Stimulated activated CD8-positive, alpha-beta memory T cell treated with anti-CD3 and anti-CD28 coated beads, Interleukin-4, amount 100 ng/mL, for 4 hours (primary cell): ENCODE results near the gene NCAPD3.
A peak's percentile ranks its signal among the peaks of the same experiment; 100 is the strongest.
"Not testable (repeated sequence)": the region's sequence is repeated elsewhere in the genome, so short reads cannot be mapped to it uniquely, and the experiment has no call there.

ENCODE experiments used
- DNase-seq, 2 donors: peaks; one replicate each; pipeline ENCODE4 v3.0.0-alpha.2; 2020; ENCODE audit warnings: low read depth in 2 of 2, low spot score in 1 of 2

The NCAPD3 gene

DNA sequence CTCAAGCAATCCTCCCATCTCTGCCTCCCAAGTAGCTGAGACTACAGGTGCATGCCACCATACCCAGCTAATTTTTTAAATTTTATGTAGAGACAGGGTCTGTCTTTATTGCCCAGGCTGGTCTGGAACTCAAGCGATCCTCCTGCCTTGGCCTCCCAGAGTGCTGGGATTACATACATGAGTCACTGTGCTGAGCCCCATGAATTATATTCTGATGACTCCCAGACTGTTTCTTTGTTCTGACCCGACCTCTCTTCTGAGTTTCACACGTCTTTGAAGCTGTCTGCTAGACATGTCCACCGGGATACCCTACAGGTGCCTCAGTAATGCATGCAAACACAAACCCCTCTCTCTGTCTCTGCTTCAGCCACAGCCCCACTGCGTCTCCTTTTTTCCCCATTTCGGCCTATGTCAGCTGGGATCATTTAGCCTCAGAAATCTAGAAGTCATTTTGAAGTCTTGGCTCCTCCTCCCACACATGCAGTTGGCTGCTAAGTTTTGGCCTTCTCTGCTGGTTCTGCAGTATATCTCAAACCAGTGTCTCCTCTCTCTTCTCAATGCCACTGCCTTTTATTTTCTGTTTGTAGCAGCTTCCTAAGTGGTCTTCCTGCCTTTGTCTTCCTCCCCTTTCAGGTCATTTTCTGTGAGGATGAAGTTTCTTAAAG is 5.5 kb upstream of the NCAPD3 start:
- DNase-seq = no peak

DNA sequence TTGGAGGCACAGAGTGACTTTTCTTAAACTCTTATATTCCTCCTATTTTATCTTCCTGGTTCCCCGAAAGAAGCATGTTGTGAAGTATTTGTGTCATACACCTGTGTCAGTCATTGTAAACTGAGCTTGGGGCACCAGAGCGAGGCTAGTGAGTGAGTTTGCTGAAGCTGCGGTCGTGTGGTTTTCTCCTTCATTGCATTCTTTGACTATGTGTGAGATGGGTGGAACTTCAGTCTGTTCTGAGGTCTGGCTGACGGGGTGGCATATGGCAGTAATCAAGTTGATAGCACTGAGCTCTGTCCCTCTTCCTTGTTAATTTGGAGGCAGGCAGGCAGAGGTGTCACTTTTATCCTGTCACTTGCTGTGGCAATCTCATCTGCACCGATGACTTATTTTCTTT is 4.9 kb upstream of the NCAPD3 start:
- no peak for DNase-seq

- DNase-seq = no peak
Observed at GRCh38 chr11:134226806-134227325, 3.1 kb upstream of the NCAPD3 start.

- DNase-seq = peak; percentile 27 to 35
Observed at GRCh38 chr11:134224710-134225664, 1.2 kb upstream of the NCAPD3 start.

DNA sequence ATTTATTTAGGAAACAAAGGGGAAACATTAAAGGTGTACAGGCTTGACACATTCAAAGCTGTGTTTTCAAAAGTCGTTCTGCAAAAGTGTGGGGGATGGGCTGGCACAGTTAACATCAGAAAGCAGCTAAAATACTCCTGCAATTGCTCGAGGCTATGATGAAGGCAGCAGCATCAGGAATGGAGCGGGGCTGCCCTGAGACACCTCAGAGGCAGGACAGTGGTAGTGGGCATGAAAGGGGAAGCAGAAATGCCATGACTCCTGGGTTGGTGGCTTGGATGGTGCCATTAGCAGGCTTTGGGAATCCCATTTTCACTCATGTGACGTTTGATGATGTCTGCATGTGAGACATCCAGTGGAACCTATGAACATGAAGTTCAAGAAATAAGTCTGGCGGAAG is 646 bp downstream of the NCAPD3 start:
- DNase-seq = no peak

- no peak for DNase-seq
Observed at GRCh38 chr11:134216816-134217215, 7.0 kb downstream of the NCAPD3 start.

- DNase-seq = no peak
Observed at GRCh38 chr11:134215836-134216235, 7.9 kb downstream of the NCAPD3 start.

- DNase-seq = peak; percentile 33 to 44
Observed at GRCh38 chr11:134207538-134208239, 16.1 kb downstream of the NCAPD3 start.

- DNase-seq = no peak
Observed at GRCh38 chr11:134206185-134206584, 17.6 kb downstream of the NCAPD3 start.

DNA sequence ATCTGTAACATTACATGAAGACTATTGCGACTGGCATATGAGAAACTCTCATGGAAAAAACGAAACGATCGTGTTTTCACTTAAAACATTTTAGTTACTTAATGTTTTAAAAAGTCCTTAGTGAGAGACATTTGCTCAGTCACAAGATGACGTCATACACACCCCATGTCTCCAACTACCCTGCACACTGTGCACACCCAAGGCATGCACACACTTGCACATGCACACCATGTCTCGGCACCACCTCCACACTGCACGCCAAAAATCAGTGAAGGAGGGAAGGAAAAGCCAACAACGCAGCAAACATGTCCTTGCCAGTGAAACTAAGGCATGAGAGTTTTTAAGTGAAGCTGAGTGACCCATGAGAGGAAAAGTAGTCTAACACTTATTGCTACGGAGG is 18.0 kb downstream of the NCAPD3 start:
- DNase-seq = no peak

- no peak for DNase-seq
Observed at GRCh38 chr11:134202661-134203060, 21.1 kb downstream of the NCAPD3 start.

DNA sequence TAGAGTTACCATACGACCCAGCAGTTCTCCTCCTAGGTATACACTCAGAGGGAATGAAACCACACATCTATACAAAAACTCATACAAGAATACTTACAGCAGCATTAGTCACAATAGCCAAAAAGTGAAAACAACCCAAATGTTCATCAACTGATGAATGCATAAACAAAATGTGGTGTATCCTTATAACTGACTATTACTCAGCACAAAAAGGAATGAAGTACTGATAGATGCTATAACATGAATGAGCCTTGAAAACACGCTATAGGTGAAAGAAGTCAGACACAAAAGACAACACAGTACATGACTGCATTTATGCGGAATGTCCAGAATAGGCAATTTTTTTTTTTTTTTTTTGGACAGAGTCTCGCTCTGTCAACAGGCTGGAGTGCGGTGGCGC is 23.1 kb downstream of the NCAPD3 start:
- no peak for DNase-seq

- no peak for DNase-seq
Observed at GRCh38 chr11:134199531-134199930, 24.2 kb downstream of the NCAPD3 start.

DNA sequence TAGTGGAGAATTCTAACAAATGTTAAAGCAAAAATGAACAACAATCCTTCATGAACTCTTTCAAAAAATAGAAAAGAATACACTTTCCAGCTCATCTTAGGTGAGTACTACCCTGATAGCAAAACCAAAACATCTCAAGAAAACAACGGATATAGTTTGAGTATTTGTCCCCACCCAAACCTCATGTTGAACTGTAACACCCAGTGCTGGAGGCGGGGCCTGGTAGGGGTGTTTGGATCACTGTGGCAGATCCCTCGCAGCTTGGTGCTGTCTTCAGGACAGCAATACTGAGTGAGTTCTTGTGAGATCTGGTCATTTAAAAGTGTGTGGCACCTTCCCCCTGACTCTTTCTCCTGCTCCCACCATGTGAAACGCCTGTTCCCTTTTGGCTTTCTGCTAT is 27.0 kb downstream of the NCAPD3 start:
- no peak for DNase-seq

- DNase-seq = not testable (repeated sequence)
Observed at GRCh38 chr11:134188092-134188491, 35.7 kb downstream of the NCAPD3 start.

- DNase-seq = no peak
Observed at GRCh38 chr11:134181707-134182106, 42.1 kb downstream of the NCAPD3 start.

GRCh38 chr11:134178032-134178674 is 45.6 kb downstream of the NCAPD3 start:
- DNase-seq = no peak

DNA sequence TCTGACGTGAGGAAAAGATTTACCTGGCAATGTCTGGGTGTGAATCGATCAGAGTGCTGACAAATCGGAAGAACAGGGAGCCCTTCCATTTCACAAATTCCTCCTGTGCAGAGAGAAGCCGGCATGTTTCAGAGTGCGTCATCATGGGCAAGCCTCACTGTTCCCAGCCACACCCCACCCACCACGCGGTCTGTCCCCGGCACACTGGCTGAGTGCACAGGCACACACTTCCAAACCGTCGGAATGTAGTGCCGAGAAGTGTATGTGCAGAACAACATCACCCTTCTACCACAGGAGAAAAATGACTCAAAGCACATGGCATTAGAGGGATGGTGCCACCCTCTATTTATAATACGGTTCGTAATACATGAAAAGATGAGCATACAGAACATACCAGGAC is 47.5 kb downstream of the NCAPD3 start:
- DNase-seq = no peak

GRCh38 chr11:134173296-134173695 is 50.5 kb downstream of the NCAPD3 start:
- DNase-seq = no peak

DNA sequence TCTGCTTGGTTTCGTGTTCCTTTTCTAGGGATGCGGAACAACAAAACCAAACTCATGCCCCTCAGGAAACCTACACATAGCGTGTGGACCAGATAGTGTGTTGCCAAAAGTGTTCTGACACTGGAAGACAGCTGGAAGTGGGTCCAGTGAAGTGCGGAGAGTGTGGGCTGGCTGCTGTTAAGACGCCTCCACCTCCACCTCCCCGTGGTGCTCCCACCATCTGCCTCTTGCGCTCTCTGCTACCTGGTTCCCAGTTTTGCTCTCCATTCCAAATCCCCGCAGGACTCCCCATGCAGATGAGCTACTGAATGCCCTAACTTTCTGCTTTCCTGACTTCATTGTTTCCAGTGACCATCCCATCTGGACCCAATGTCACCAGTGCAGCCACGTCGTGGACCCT is 51.8 kb downstream of the NCAPD3 start:
- no peak for DNase-seq

- DNase-seq = no peak
Observed at GRCh38 chr11:134170919-134171281, 52.9 kb downstream of the NCAPD3 start.
